H1 (cell line): ENCODE measurements around the gene RFT1. TPM values are rescaled to one million over a fixed set of nuclear protein-coding genes. Genes with fewer than 3 reads are reported as not detected.
A peak's percentile ranks its signal among the peaks of the same experiment; 100 is the strongest.

Experiments used
- CTCF ChIA-PET: fragments of 300-600 bp; sonication (Branson Sonifier 250); formaldehyde crosslinking; loops from one replicate; lab custom pipeline; 2021; ENCODE audit not compliant: partially characterized antibody; lab: Charles Lee
- POLR2A ChIA-PET: fragments of 300-600 bp; sonication (Branson Sonifier 250); formaldehyde crosslinking; loops from one replicate; lab custom pipeline; 2021; ENCODE audit warnings: inconsistent platforms; ENCODE audit not compliant: partially characterized antibody; lab: Charles Lee
- DNase-seq, 2 experiments: peaks; one replicate each; pipeline versions ENCODE4 v3.0.0 to v3.0.0-alpha.2; 2010 to 2022; ENCODE audit warnings: low spot score in 2 of 2, low read depth in 1 of 2, mixed read lengths in 1 of 2
- FAIRE-seq: peaks from 2 replicates; lab custom pipeline; 2011; peaks lifted over from hg19 to GRCh38; lab: Jason Lieb, UNC
- H2AFZ ChIP-seq: 2 replicates; pipeline ENCODE4 v1.8.1; 2012; ENCODE audit warnings: low read length, inconsistent platforms
- H2AK5ac ChIP-seq: 2 replicates; pipeline ENCODE4 v1.6.1; 2013; ENCODE audit warnings: low read depth, low read length
- H2BK120ac ChIP-seq: replicated peaks from 2 replicates; pipeline ENCODE3; 2013; ENCODE audit warnings: low read depth, low read length, inconsistent platforms
- H2BK12ac ChIP-seq: 2 replicates; pipeline ENCODE4 v1.6.1; 2013; ENCODE audit warnings: low read depth, low read length
- H2BK15ac ChIP-seq: 2 replicates; pipeline ENCODE4 v1.6.1; 2013; ENCODE audit warnings: low read length
- H2BK20ac ChIP-seq: 2 replicates; pipeline ENCODE4 v1.6.1; 2013; ENCODE audit warnings: low read length
- H2BK5ac ChIP-seq: 2 replicates; pipeline ENCODE4 v1.6.1; 2013; ENCODE audit warnings: low read depth, low read length
- H3K14ac ChIP-seq: 2 replicates; pipeline ENCODE4 v1.6.1; 2013; ENCODE audit warnings: inconsistent platforms; ENCODE audit not compliant: insufficient read length
- H3K18ac ChIP-seq: 2 replicates; pipeline ENCODE4 v1.6.1; 2013; ENCODE audit warnings: low read length; ENCODE audit errors: extremely low read depth
- H3K23ac ChIP-seq: 2 replicates; pipeline ENCODE4 v1.6.1; 2013; ENCODE audit warnings: inconsistent platforms; ENCODE audit not compliant: insufficient read length
- H3K23me2 ChIP-seq: 2 replicates; pipeline ENCODE4 v1.6.1; 2013; ENCODE audit warnings: low read depth, low read length
- H3K27ac ChIP-seq: 2 replicates; pipeline ENCODE4 v1.6.1; 2011; ENCODE audit warnings: low read depth, low read length, inconsistent platforms
- H3K27me3 ChIP-seq, 4 experiments: replicated peaks in 1 of 4; 1 replicate in 1 of 4; 2 replicates in 3 of 4; pipeline versions ENCODE4 v1.6.1 to v1.8.1; 2011 to 2013; ENCODE audit warnings: low read length in 3 of 4, mild to moderate bottlenecking in 3 of 4, inconsistent platforms in 2 of 4, mixed read lengths in 2 of 4, moderate library complexity in 1 of 4; ENCODE audit not compliant: control insufficient read depth in 3 of 4, insufficient read depth in 3 of 4; ENCODE audit errors: extremely low read depth in 1 of 4
- H3K36me3 ChIP-seq, 4 experiments: 2 replicates each; pipeline versions ENCODE4 v1.6.1 to v1.8.1; 2011 to 2013; ENCODE audit warnings: mild to moderate bottlenecking in 4 of 4, low read length in 3 of 4, moderate library complexity in 2 of 4, control low read depth in 1 of 4, inconsistent platforms in 1 of 4; ENCODE audit not compliant: insufficient read depth in 4 of 4, control insufficient read depth in 2 of 4
- H3K4ac ChIP-seq: replicated peaks from 2 replicates; pipeline ENCODE3; 2013; ENCODE audit warnings: low read length, low read depth, mixed read lengths, inconsistent platforms; ENCODE audit not compliant: insufficient read length
- H3K4me1 ChIP-seq, 4 experiments: replicated peaks in 1 of 4; 1 replicate in 1 of 4; 2 replicates in 3 of 4; pipeline versions ENCODE4 v1.6.1 to v1.8.1; 2011 to 2013; ENCODE audit warnings: low read length in 3 of 4, inconsistent platforms in 2 of 4, mixed read lengths in 1 of 4; ENCODE audit not compliant: insufficient read depth in 4 of 4, control insufficient read depth in 3 of 4
- H3K4me2 ChIP-seq, 2 experiments: 2 replicates each; pipeline versions ENCODE4 v1.6.1 to v1.8.1; 2011 to 2013; ENCODE audit warnings: low read depth in 2 of 2, low read length in 2 of 2, control low read depth in 1 of 2, inconsistent platforms in 1 of 2, mild to moderate bottlenecking in 1 of 2; ENCODE audit not compliant: insufficient read depth in 1 of 2
- H3K4me3 ChIP-seq, 4 experiments: fragments of 200-600, 300-600 bp in 1 of 4; sonication (generic), shearing (Covaris generic), sonication (Bioruptor Twin) in 1 of 4; 2 replicates each; pipeline versions ENCODE4 v1.5.1 to v1.8.1; 2011 to 2016; ENCODE audit warnings: low read length in 4 of 4, low read depth in 3 of 4, control low read depth in 2 of 4, inconsistent platforms in 2 of 4, mild to moderate bottlenecking in 2 of 4, mixed read lengths in 1 of 4, moderate library complexity in 1 of 4; ENCODE audit not compliant: insufficient read depth in 2 of 4; ENCODE audit errors: extremely low read depth in 1 of 4
- H3K56ac ChIP-seq: replicated peaks from 2 replicates; pipeline ENCODE3; 2013; ENCODE audit warnings: low read depth, mild to moderate bottlenecking, mixed read lengths, low read length, inconsistent platforms; ENCODE audit not compliant: insufficient read length
- H3K79me1 ChIP-seq: 2 replicates; pipeline ENCODE4 v1.6.1; 2013; ENCODE audit warnings: low read depth, low read length, control low read depth
- H3K79me2 ChIP-seq, 2 experiments: 2 replicates each; pipeline versions ENCODE4 v1.6.1 to v1.8.1; 2012 to 2013; ENCODE audit warnings: low read length in 2 of 2, mild to moderate bottlenecking in 2 of 2, inconsistent platforms in 1 of 2; ENCODE audit not compliant: insufficient read depth in 2 of 2, control insufficient read depth in 1 of 2
- H3K9ac ChIP-seq, 4 experiments: replicated peaks in 1 of 4; 1 replicate in 1 of 4; 2 replicates in 3 of 4; pipeline versions ENCODE4 v1.6.1 to v1.8.1; 2011 to 2013; ENCODE audit warnings: low read depth in 3 of 4, low read length in 3 of 4, control low read depth in 2 of 4, mild to moderate bottlenecking in 2 of 4, moderate library complexity in 2 of 4, inconsistent platforms in 1 of 4; ENCODE audit errors: extremely low read depth in 1 of 4
- H3K9me3 ChIP-seq, 2 experiments: 2 replicates each; pipeline versions ENCODE4 v1.6.1 to v1.8.1; 2012 to 2013; ENCODE audit warnings: mild to moderate bottlenecking in 2 of 2, moderate library complexity in 2 of 2, control low read depth in 1 of 2, inconsistent platforms in 1 of 2, low read depth in 1 of 2, low read length in 1 of 2, mixed read lengths in 1 of 2; ENCODE audit not compliant: insufficient read depth in 2 of 2
- H4K20me1 ChIP-seq, 2 experiments: replicated peaks in 1 of 2; 2 replicates each; pipeline versions ENCODE3 to v1.8.1; 2011 to 2013; ENCODE audit warnings: inconsistent platforms in 2 of 2, low read length in 2 of 2, mild to moderate bottlenecking in 1 of 2; ENCODE audit not compliant: insufficient read depth in 2 of 2, control insufficient read depth in 1 of 2
- H4K5ac ChIP-seq: 2 replicates; pipeline ENCODE4 v1.6.1; 2013; ENCODE audit warnings: low read length, low read depth, mixed read lengths, inconsistent platforms; ENCODE audit not compliant: insufficient read length
- H4K8ac ChIP-seq: 2 replicates; pipeline ENCODE4 v1.8.0; 2013; ENCODE audit warnings: mild to moderate bottlenecking, moderate library complexity, low read length, inconsistent platforms; ENCODE audit not compliant: insufficient read depth; ENCODE audit errors: extremely low read depth
- H4K91ac ChIP-seq: replicated peaks from 2 replicates; pipeline ENCODE3; 2013; ENCODE audit warnings: low read length, mixed read lengths, inconsistent platforms; ENCODE audit not compliant: insufficient read length
- WGBS, 2 experiments: shearing (Covaris generic) in 1 of 2; methylation state at CpG; one replicate each; pipeline versions ENCODE4 v1.1.6 to v1.1.7; 2013 to 2015; ENCODE audit warnings: low lambda C conversion rate in 2 of 2, mixed read lengths in 2 of 2, inconsistent platforms in 1 of 2, low coverage in 1 of 2, missing lambda C conversion rate in 1 of 2; ENCODE audit not compliant: insufficient replicate concordance in 2 of 2, insufficient coverage in 1 of 2, insufficient read length in 1 of 2; ENCODE audit errors: extremely low coverage in 1 of 2, missing lambda C conversion rate in 1 of 2; 5-methylcytosine and 5-hydroxymethylcytosine counted together
- polyA plus RNA-seq, 7 experiments: library from polyadenylated mRNA; depleted of rRNA in 3 of 7; stranded (reverse) in 5 of 7; unstranded in 2 of 7; fragments of >200 nt in 5 of 7; fragments of 200-250 nt in 2 of 7; gene quantifications; 1 replicate in 5 of 7; 2 replicates in 1 of 7; 4 replicates in 1 of 7; pipeline versions ENCODE4 v1.2.1 to v1.2.3, GENCODE V29; 2011 to 2013; ENCODE audit warnings: missing spikeins in 2 of 7, mixed read lengths in 2 of 7
- total RNA-seq: library from RNA; stranded (reverse); fragmentation: NEBNext Ultra II Directional; extraction: Animal tissue kit (Norgen Biotek cat#: 25700); gene quantifications from 2 replicates; pipeline ENCODE4 v1.2.1, GENCODE V29; 2021

RFT1 gene
- total and polyA plus RNA-seq, 2 of the 8 experiments (the other 6 are each of a cell fraction or from before 2014, with no cell fraction given) = 27.7 to 42.4 TPM

DNA sequence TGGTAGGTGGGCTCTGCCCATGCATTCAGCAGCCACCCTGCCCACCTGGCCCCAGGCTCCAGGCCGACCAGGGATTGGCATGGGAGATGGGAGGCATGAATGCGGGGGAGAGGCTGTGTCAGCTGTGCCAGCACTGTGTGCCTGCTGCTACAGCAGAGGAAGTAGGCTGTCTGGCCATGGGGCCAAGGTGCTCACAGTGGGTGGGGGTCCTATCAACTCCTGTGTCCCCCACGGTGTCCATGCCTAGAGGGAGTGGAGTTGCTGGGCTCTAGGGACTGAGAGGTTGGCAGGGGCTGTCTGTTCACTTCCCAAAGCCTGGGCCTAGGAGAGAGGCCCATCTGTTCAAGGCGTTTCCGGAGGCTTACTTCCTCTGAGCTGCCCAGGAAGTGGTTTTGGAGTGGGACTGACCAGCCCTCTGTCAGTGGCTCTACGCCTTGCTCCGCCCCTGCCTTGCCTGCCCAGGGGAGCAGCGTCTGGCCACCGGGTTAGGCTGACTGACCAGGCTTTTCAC lies 36.6 kb upstream of the RFT1 start:
- Histone ChIP-seq H3K9me3 (no peaks in the 10 kb centered on the region), H3K4me1 (peaks cover 3 to 46% (median 30%) of the 10 kb centered on the region in 4 experiments), H2BK12ac (no peak overlapping the region), H4K8ac (no peak overlapping the region; the same call in 1 of the 2 replicates), H3K27ac (no peak overlapping the region), H4K91ac (no peak overlapping the region), H3K79me2 (peaks cover 0 to 9% of the 10 kb centered on the region in 2 experiments; a peak in 1 of 4 replicates), H4K20me1 (peaks cover 7 to 22% of the 10 kb centered on the region in 2 experiments), H3K79me1 (peaks cover 22% of the 10 kb centered on the region), H4K5ac (no peak overlapping the region), H3K4ac (no peak overlapping the region), H3K23ac (no peak overlapping the region), H2BK15ac (no peak overlapping the region), H3K56ac (no peak overlapping the region), H2BK5ac (peak overlapping the region; percentile 44; the same call in 1 of the 2 replicates), H3K36me3 (no peaks in the 10 kb centered on the region), H2BK120ac (no peak overlapping the region), H3K9ac (no peak overlapping the region), H3K4me3 (no peak overlapping the region), H2AFZ (no peak overlapping the region), H3K14ac (no peak overlapping the region), H3K4me2 (no peak overlapping the region), H2BK20ac (no peak overlapping the region), H3K23me2 (peaks cover 8% of the 10 kb centered on the region), H3K18ac (no peak overlapping the region; the same call in 1 of the 2 replicates), H3K27me3 (peaks cover 0 to 3% (median 0%) of the 10 kb centered on the region in 4 experiments; a peak in 3 of 7 replicates), H2AK5ac (no peak overlapping the region)
- WGBS, 2 experiments = 81% methylated on average over 9 of the region's 9 CpGs; no CpG with 5 or more reads in 1 of the 2 experiments
- POLR2A ChIA-PET = interaction anchor here (1.2 to 7.9 kb wide), 2 partner anchors 8 to 24 kb away, joined by 3 to 56 read pairs; partner anchors contain the start of gene PRKCD
- FAIRE-seq = no peak
- no peak for DNase-seq
- CTCF ChIA-PET = interaction anchor here (1.0 to 5.9 kb wide), 9 partner anchors 21 to 503 kb away, joined by 3 to 50 read pairs (median 4); no protein-coding TSS in a partner anchor
